ENCODE data around the gene SYTL4. TPM values are rescaled to one million over a fixed set of nuclear protein-coding genes. Genes with fewer than 3 reads are reported as not detected.
A peak's percentile ranks its signal among the peaks of the same experiment; 100 is the strongest.

Gene SYTL4
- total RNA-seq, 1 donor from 2014 or later: 3.3 TPM

GRCh38 chrX:100695991-100696390, 35.9 kb downstream of the SYTL4 start:
- DNase-seq (ENCODE audit: low spot score in 2 of 2): no peak

GRCh38 chrX:100695302-100695701, 36.6 kb downstream of the SYTL4 start:
- no peak for FAIRE-seq

More at GRCh38 chrX:100695991-100696390, 35.9 kb downstream of the SYTL4 start:
- FAIRE-seq: no peak

GRCh38 chrX:100687546-100687945, 44.4 kb downstream of the SYTL4 start:
- DNase-seq (ENCODE audit: low spot score in 2 of 2) (no peak), FAIRE-seq (no peak)

More at GRCh38 chrX:100695302-100695701, 36.6 kb downstream of the SYTL4 start:
- DNase-seq (ENCODE audit: low spot score in 2 of 2): no peak

- no peak for FAIRE-seq
- no peak for DNase-seq (ENCODE audit: low spot score in 2 of 2)
Observed at GRCh38 chrX:100687128-100687527, 44.8 kb downstream of the SYTL4 start.

- DNase-seq (ENCODE audit: low spot score in 2 of 2): no peak
- FAIRE-seq: no peak
Observed at GRCh38 chrX:100685997-100686305, 46.0 kb downstream of the SYTL4 start.

GRCh38 chrX:100685284-100685996, 46.5 kb downstream of the SYTL4 start:
- DNase-seq (ENCODE audit: low spot score in 2 of 2): peak; percentile 6 to 47

GRCh38 chrX:100682939-100683338, 49.0 kb downstream of the SYTL4 start:
- no peak for DNase-seq (ENCODE audit: low spot score in 2 of 2)
- FAIRE-seq: no peak

More at GRCh38 chrX:100685284-100685996, 46.5 kb downstream of the SYTL4 start:
- peak; percentile 3 for FAIRE-seq

- DNase-seq (ENCODE audit: low spot score in 2 of 2) (no peak), FAIRE-seq (no peak)
Observed at GRCh38 chrX:100681599-100681998, 50.3 kb downstream of the SYTL4 start.

GRCh38 chrX:100680756-100681155, 51.2 kb downstream of the SYTL4 start:
- FAIRE-seq (no peak), DNase-seq (ENCODE audit: low spot score in 2 of 2) (no peak)

- no peak for FAIRE-seq
- no peak for DNase-seq (ENCODE audit: low spot score in 2 of 2)
Observed at GRCh38 chrX:100677611-100678181, 54.2 kb downstream of the SYTL4 start.

- DNase-seq (ENCODE audit: low spot score in 2 of 2) (no peak), FAIRE-seq (no peak)
Observed at GRCh38 chrX:100674705-100675104, 57.2 kb downstream of the SYTL4 start.

- DNase-seq (ENCODE audit: low spot score in 2 of 2) (no peak), FAIRE-seq (no peak)
Observed at GRCh38 chrX:100673397-100673953, 58.4 kb downstream of the SYTL4 start.

- DNase-seq (ENCODE audit: low spot score in 2 of 2) (no peak), FAIRE-seq (no peak)
Observed at GRCh38 chrX:100672966-100673365, 59.0 kb downstream of the SYTL4 start.

GRCh38 chrX:100663642-100664041, 68.3 kb downstream of the SYTL4 start:
- FAIRE-seq: no peak

GRCh38 chrX:100662796-100663195, 69.1 kb downstream of the SYTL4 start:
- no peak for DNase-seq (ENCODE audit: low spot score in 2 of 2)
- FAIRE-seq: no peak

More at GRCh38 chrX:100663642-100664041, 68.3 kb downstream of the SYTL4 start:
- DNase-seq (ENCODE audit: low spot score in 2 of 2): no peak

GRCh38 chrX:100662170-100662569, 69.8 kb downstream of the SYTL4 start:
- FAIRE-seq: no peak
- no peak for DNase-seq (ENCODE audit: low spot score in 2 of 2)

- FAIRE-seq (no peak), DNase-seq (ENCODE audit: low spot score in 2 of 2) (no peak)
Observed at GRCh38 chrX:100659431-100660137, 72.3 kb downstream of the SYTL4 start.

GRCh38 chrX:100658941-100659381, 73.0 kb downstream of the SYTL4 start:
- FAIRE-seq: no peak

GRCh38 chrX:100654261-100654660, 77.7 kb downstream of the SYTL4 start:
- no peak for FAIRE-seq
- DNase-seq (ENCODE audit: low spot score in 2 of 2): no peak

More at GRCh38 chrX:100658941-100659381, 73.0 kb downstream of the SYTL4 start:
- no peak for DNase-seq (ENCODE audit: low spot score in 2 of 2)

GRCh38 chrX:100652266-100652665, 79.7 kb downstream of the SYTL4 start:
- no peak for FAIRE-seq
- no peak for DNase-seq (ENCODE audit: low spot score in 2 of 2)

GRCh38 chrX:100650841-100651240, 81.1 kb downstream of the SYTL4 start:
- DNase-seq (ENCODE audit: low spot score in 2 of 2) (no peak), FAIRE-seq (no peak)

Measured in frontal cortex (tissue), 4 donors.